HG02759 (cell line): ENCODE results near the gene ABCB10.
"Not testable (repeated sequence)": the region's sequence is repeated elsewhere in the genome, so short reads cannot be mapped to it uniquely, and the experiment has no call there.

ENCODE experiments used
- ATAC-seq: cut with Tn5 transposase; IDR thresholded peaks from one replicate; pipeline ENCODE4 v1.9.1; 2021; ENCODE audit warnings: mild to moderate bottlenecking, moderate library complexity; ENCODE audit not compliant: unreplicated experiment

Gene ABCB10

GRCh38 chr1:229539863-229540506 lies 18.5 kb downstream of the ABCB10 start:
- no peak for ATAC-seq

- ATAC-seq: no peak
Observed at GRCh38 chr1:229538945-229539344, 19.6 kb downstream of the ABCB10 start.

GRCh38 chr1:229537894-229538293 lies 20.6 kb downstream of the ABCB10 start:
- ATAC-seq: no peak

GRCh38 chr1:229536982-229537381 lies 21.5 kb downstream of the ABCB10 start:
- ATAC-seq: no peak

DNA sequence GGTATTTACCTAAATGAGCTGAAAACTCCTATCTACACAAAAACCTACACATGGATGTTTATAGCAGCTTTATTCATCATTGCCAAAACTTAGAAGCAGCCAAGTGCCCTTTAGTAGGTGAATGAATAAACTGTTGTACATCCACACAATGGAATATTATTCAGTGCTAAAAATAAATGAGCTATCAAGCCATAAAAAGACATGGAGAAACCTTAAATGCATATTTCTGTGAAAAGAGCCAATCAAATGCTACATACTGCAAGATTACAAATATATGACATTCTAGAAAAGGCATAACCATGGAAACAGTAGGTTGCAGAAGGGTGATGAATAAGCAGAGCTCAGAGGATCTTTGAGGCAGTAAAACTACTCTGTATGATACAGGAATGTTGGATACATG lies 23.3 kb downstream of the ABCB10 start:
- no peak for ATAC-seq

DNA sequence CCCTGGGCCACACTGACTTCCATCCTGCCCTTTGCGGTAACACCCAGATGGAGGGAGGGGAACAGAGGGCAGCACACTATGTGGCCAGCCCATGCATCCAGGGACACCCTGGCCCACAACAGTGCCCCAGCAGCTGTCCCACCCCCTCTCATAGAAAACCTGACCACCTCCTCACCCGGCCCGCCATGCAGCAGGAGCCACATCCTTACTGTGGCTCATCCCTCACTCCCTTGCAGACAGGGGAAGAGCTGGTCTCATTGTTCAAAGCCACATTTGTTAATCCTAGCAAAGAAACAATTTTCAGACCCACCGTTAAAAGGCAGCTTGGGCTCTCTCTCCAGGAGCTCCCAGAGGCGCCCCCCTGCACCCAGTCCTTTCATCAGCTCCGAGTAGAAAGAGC lies 27.2 kb downstream of the ABCB10 start:
- ATAC-seq: no peak

DNA sequence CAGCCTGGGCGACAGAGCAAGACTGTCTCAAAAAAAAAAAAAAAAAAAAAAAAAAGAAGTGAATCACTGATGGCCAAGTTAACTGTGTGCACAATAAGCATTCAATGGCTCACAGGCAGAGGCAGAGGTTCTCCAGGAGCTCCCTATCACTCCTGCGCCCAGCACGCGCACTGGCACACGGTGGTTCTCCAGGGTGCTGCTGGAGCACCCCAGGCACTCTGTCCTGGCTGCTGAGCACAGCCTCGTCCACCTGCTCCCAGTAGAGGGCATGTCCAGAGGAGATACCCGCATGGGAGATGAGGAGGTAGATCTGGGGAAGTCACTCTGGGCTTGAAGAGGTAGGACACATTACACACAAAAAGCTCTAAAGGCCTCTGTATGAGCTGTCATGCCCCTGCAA lies 28.9 kb downstream of the ABCB10 start:
- ATAC-seq: no peak

DNA sequence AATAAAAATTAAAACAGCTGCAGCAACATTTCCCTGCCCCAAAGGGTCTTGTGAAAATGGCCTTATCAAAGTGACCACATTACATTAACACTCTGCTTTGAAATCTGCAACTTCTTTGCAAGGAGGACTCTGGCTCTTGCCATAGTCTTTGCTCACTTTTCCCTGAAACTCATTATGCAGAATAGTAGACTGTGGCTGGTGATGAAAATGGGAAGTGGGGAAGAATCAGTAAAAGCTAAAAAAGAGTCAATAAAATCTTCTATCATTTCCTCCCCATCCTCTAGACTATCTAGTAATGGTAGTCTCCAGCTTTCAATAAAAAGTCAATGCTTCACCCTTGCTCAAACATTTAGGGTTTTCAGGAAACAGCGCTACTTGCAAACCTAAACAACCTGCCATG lies 31.8 kb downstream of the ABCB10 start:
- no peak for ATAC-seq

- ATAC-seq: no peak
Observed at GRCh38 chr1:229523052-229523451, 35.5 kb downstream of the ABCB10 start.

GRCh38 chr1:229514578-229515275 lies 43.8 kb downstream of the ABCB10 start:
- ATAC-seq: no peak

DNA sequence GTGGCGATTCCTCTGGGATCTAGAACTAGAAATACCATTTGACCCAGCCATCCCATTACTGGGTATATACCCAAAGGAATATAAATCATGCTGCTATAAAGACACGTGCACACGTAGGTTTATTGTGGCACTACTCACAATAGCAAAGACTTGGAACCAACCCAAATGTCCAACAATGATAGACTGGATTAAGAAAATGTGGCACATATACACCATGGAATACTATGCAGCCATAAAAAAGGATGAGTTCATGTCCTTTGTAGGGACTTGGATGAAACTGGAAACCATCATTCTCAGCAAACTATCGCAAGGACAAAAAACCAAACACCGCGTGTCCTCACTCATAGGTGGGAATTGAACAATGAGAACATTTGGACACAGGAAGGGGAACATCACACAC lies 46.9 kb downstream of the ABCB10 start:
- not testable (repeated sequence) for ATAC-seq

DNA sequence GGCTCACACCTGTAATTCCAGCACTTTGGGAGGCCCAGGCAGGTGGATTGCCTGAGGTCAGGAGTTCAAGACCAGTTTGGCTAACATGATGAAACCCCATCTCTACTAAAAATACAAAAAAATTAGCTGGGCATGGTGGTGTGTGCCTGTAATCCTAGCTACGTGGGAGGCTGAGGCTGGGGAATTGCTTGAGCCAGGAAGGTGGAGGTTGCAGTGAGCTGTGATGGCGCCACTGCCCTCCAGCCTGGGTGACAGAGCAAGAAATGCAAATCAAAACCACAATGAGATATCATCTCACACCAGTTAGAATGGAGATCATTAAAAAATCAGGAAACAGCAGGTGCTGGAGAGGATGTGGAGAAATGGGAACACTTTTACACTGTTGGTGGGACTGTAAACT lies 47.3 kb downstream of the ABCB10 start:
- not testable (repeated sequence) for ATAC-seq

- ATAC-seq: no peak
Observed at GRCh38 chr1:229509576-229509975, 48.9 kb downstream of the ABCB10 start.

DNA sequence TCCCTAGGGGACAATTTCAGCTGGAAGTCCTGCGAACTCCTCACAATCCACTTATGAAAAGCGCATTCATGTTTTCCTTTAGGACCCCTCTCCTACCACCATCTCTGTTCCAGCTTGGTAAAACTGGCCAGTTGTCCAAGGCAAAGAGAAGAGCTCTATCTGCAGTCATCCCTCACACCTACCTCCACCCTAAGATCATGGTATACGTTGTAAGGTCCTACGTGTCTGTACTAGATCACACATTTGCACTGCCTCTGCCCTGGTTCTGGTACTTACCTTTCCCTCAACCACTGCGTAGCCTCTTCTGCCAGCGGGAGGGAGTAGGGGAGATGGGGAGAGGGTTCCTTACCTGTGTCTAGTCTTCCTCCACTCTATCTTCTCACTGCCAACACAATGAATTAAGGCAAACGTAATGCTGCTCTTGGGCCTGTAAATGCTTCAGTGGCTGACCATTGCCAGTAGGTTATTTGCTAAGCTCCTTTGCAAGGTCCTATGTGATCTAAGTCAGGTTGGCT lies 49.6 kb downstream of the ABCB10 start:
- ATAC-seq: no peak

DNA sequence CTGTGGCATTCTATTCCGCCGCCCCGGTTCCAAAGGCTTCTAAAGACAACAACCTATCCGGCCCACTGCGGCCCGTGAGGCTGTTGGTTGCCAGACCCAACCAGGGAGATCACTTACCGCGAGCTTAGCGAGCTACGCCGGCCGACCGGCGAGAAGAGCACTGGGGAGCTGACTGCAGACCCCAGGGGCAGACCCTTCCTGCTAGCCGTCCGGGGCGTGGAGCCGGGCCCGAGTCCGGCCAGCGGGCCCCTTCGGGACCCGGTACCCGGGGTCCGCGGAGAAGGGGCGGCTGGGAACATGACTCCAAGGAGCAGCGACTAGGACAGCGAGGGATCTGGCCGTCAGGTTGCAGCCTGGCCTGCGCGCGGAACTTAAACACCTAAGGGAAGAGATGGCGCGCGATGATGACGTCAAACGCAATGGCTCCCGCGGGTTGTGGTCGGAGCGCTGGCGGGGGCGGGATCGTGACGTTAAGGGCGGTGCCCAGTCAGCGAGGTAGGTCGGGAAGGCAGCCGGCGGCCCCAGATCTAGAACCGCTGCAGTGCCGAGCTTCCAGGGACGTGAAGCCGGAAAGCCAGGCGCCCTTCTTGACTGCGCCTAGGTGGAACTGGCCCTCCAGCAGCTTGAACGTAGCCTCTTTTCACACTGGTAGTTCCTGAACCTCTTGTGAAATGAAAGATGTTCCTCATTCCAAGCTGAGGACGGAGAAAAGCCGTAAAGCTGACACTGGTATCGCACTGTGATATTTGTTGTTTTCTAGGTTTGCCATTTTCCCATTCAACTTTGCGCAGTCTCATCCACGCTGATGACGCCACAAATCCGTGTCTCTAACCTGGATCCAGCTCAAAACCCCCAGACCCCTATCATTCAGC lies 50.3 kb downstream of the ABCB10 start, which contains the start of gene NUP133:
NUP133 (minus strand) TSS at position 391 of the 872 bp plus-strand sequence; CDS start at position 299, 92 bp downstream.
- ATAC-seq: peak; percentile 96

- peak; percentile 1 for ATAC-seq
Observed at GRCh38 chr1:229507502-229507901, 51.0 kb downstream of the ABCB10 start.

- ATAC-seq: no peak
Observed at GRCh38 chr1:229506633-229507032, 51.9 kb downstream of the ABCB10 start.

DNA sequence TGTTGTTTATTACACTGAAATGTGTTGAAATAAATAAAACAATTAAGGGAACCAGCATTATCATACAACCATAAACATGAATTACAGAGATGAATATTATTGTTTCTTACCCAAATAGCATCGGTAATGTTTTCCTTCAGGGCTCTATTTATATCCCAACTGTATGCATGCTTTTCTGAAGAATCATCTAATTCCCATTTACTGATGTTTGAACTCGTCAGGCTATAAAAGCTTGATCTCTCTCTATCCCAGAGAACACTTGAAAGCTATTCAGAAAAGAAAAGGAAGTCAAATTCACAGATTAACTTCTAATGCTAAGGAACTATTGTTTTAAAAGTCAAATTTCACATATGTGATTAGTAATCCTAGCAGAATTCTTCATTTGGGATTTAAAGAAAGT lies 62.7 kb downstream of the ABCB10 start:
- no peak for ATAC-seq

GRCh38 chr1:229487181-229487580 lies 71.3 kb downstream of the ABCB10 start:
- ATAC-seq: no peak

DNA sequence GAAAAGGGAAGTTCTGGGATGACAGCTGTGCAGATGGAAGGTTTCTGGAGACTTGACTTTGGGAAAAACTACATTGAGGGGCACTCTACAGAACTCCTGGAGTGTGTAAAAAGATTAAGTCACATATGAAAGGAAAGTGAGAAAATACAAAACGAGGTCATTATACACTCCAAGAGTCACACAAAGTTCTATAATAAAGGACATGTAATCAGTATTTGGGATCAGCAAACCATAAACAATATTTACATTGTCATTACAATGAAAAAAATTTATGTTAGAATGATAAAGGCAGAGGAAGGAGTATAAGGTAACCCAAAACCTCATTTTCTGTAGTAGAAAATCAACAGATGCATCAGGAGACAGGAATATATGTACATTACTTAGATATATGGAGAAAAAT lies 73.2 kb downstream of the ABCB10 start:
- no peak for ATAC-seq

- ATAC-seq: no peak
Observed at GRCh38 chr1:229482511-229482910, 76.0 kb downstream of the ABCB10 start.
